ELF-1 (cell line): Measurements from ENCODE around the gene COMMD6.

Source experiments
- DNase-seq: peaks from one replicate; pipeline ENCODE4 v3.0.0-alpha.2; 2016; ENCODE audit warnings: low read depth, low spot score

The COMMD6 gene

DNA sequence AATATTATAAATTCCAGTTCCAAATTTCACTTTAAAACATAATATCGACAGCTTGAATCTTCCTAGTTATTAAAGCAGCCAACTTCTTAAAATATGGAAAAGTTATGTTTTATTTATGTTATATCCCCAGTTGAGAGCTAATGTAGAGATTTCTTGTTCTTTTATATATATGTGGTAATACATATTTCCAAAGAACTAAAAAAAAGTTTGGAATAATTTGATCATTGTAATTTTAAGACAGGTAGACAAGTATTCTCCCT lies 54.9 kb downstream of the COMMD6 start:
- DNase-seq, result no peak

DNA sequence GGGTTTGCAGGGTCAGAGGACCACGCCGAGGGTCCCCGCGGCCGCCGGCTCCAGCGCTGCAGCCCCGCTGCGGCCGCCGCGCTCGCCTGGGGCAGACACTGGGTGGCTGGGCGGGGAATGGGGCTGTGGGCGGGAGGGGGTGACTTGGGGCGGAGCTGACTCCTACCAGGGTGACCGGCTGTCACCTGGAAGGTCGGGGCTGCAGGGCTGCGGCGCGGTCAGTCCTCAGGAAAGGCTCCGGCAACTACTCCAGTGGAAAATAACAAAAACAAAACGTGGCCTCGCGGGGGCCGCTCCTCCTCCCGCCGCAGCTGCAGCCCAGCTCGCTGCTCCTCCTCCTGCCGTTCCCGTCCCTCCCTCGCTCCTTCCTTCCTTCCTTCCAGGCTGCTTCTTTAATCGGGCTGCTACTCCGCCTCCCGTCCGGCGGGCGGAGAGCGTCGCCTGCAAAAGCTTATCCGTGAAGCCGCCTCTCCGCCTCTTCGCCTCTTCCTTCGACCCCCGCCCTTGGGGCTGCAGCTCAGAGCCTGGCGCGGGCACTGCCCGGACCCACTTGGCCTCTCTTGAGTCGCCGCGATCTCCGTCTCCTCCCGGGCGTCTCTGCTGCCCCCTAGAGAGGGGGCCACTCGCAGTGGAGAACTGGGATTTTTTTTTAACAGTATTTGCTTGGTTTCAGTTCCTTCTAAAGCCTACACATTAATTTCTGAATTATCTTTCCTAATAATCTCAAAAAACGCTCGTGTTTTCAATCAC lies 55.4 kb downstream of the COMMD6 start, which contains the start of gene TBC1D4:
TSS of gene TBC1D4 (minus strand) at position 100 of the 750 bp plus-strand sequence. CDS start 402 bp downstream, outside the sequence.
- DNase-seq, result peak; percentile 97

DNA sequence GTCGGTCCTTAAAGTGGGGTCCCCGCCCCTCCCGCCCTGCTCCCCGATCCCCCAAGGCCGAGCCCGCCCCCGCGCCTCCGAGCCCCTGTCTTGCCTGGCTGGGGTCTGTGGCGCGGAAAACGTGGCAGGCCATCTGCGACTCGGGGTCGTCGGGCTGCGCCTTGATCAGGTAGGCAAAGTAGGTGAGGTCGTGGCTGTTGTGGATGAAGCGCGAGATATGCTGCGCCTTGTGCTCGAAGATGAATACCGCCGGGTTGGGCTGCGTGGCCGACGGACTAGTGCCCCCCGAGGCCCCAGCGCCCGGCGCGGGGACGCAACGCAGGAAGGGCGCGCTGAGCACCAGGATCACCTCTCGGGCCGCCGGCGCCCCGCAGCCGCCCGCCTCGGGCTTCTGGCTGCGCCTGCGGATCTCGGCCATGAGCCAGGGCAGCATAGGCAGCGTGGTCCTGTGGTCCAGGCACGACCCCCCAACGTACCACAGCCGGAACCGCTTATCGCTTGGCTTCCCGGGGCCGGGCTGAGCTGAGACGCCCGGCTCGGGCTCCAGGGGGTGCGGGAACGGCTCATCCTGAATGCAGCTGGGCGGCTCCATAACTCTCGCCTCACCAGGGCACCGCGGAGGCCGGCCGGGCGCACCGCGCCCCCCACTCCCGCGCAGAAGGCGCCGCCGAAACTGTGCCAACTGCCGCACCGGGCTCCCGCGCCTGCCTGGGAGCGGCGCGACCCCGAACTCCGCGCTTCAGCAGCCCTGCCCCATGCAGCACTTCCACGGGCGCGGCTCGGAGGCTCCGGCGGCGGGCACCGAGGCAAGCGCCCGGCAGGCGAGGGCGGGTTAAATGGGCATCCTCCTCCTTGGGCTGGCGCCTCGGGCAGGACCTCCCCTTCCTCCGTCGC lies 56.2 kb downstream of the COMMD6 start:
- DNase-seq, result peak; percentile 74

DNA sequence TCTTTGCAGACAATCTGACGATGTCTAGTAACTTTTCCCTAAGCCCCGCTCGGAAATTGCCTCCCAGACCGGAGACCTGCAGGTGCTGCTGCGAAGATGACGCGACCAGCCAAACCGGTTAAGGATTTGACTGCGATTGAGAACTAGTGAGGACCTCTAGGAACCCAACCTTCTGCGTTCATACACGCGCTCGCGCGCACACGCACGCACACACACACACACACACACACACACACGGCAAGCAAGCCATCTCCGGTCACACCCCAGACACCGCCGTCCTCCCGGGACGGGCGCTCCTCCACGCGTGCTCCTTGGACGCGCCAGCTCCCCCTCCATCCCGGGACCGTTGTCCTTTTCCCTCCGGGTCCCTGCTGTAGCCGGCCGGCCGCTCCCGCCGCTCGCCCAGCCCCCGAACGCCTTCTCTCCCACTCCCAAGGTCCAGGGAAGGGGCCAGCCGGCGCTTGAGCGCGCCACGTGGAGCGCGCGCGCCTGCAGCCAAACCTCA lies 56.9 kb downstream of the COMMD6 start:
- peak; percentile 80 for DNase-seq

DNA sequence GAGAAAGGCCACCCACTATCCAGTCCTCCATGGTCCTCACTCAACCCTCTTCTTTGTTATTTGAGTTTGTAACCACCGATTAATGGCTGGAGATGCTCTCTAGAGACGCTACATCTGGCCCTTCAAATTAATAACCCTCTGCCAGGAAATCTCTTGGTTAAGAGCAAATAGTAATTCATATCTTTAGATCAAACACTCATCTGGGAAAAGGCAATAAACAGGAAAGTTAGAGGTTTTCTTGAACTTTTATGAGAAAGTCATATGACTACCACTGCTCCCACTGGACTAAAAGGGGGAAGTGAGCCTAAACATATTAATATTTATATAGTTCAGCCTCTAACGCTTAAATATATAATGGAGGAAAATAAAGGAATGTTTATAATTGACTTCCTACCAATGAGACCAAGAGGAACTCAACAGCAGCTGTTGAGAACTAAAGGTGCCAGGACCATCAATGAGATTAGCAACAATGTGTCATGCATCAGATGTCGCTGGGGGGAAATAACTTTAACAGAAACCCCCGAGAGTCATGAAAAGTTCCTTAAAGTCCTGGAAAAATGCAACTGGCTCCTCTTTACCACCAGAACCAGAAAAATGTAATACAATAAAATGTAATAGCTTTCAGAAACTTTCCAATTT lies 58.4 kb downstream of the COMMD6 start:
- no peak for DNase-seq

DNA sequence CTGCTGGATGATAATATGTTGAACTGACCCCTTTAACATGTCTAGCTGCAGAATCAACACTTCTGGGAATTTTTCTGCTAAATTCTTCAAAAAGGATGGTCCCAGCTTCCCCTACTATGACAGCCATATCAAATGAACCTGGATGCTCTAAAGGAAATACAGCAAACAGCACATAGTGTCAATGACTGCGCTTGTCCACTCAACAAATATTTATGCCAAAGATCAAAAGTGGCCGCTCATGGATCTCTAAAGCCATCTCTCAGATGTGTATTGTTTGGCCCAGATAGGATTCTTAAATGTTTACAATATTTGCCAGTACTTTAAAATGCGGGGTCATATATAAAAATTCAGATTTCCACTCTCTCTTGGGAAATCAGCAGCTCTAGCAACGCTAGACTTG lies 59.0 kb downstream of the COMMD6 start:
- DNase-seq, result no peak
